IPS-NIHi7 (cell line): ENCODE results near the gene MCU.

Experiments
- DNase-seq: peaks from one replicate; pipeline ENCODE4 v3.0.0; 2012; ENCODE audit warnings: mixed read lengths; ENCODE audit errors: extremely low spot score

Gene MCU

GRCh38 chr10:72802332-72802731, 110.4 kb downstream of the MCU start:
- DNase-seq: no peak

GRCh38 chr10:72802763-72803505, 111.0 kb downstream of the MCU start:
- no peak for DNase-seq

GRCh38 chr10:72808001-72808400, 116.1 kb downstream of the MCU start:
- DNase-seq: no peak

- DNase-seq: no peak
These were observed 117.1 kb downstream of the MCU start for GRCh38 chr10:72809006-72809405.

GRCh38 chr10:72810976-72811375, 119.0 kb downstream of the MCU start:
- no peak for DNase-seq

GRCh38 chr10:72812415-72812752, 120.4 kb downstream of the MCU start:
- DNase-seq: no peak

- no peak for DNase-seq
These were observed 120.9 kb downstream of the MCU start for GRCh38 chr10:72812753-72813430.

- no peak for DNase-seq
These were observed 122.3 kb downstream of the MCU start for GRCh38 chr10:72814099-72814790.

GRCh38 chr10:72816565-72816964, 124.6 kb downstream of the MCU start:
- DNase-seq: no peak

GRCh38 chr10:72818076-72818475, 126.1 kb downstream of the MCU start:
- no peak for DNase-seq

GRCh38 chr10:72819053-72819452, 127.1 kb downstream of the MCU start:
- DNase-seq: no peak

GRCh38 chr10:72821606-72822005, 129.7 kb downstream of the MCU start:
- DNase-seq: no peak

- no peak for DNase-seq
These were observed 130.5 kb downstream of the MCU start for GRCh38 chr10:72822342-72822986.

GRCh38 chr10:72825163-72825562, 133.2 kb downstream of the MCU start:
- DNase-seq: no peak

- DNase-seq: no peak
These were observed 134.4 kb downstream of the MCU start for GRCh38 chr10:72826346-72826745.

- no peak for DNase-seq
These were observed 136.4 kb downstream of the MCU start for GRCh38 chr10:72828294-72828693.

GRCh38 chr10:72830625-72831024, 138.7 kb downstream of the MCU start:
- DNase-seq: no peak

GRCh38 chr10:72831696-72832409, 139.9 kb downstream of the MCU start:
- DNase-seq: no peak

- no peak for DNase-seq
These were observed 140.8 kb downstream of the MCU start for GRCh38 chr10:72832701-72833100.

- peak; percentile 60 for DNase-seq
These were observed 142.4 kb downstream of the MCU start for GRCh38 chr10:72834183-72834825.

- DNase-seq: no peak
These were observed 148.4 kb downstream of the MCU start for GRCh38 chr10:72840319-72840718.
